HEK293T (cell line): ENCODE results near the gene KCNH1.

Experiments used
- ELF4 ChIP-seq: fragments of 450-650 bp; IDR thresholded peaks from 2 replicates; pipeline ENCODE4 v1.6.1; 2017; ENCODE audit warnings: antibody characterized with exemption
- HDGF ChIP-seq: fragments of 450-650 bp; IDR thresholded peaks from 2 replicates; pipeline ENCODE4 v1.6.1; 2017; ENCODE audit warnings: antibody characterized with exemption, borderline replicate concordance

DNA sequence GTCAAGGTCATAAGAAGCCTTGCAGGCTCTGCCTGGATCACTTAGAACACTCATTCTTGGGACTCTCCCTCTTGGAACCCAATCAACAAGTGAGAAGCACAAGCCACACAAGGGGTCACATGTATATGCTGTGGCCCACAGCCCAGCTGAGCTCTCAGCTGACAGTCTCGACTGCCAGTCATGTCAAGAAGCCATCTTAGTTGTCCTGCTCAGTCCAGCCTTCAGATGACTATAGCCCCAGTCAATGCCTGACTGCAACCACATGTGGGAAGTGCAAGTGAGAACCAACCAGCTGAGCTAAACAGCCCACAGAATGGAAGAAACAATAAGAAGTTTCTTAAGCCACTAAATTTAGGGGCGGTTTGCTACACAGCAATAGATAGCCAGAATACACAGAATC, 356.0 kb downstream of the KCNH1 start:
- TF ChIP-seq ELF4 (no peak), HDGF (no peak)
